ENCODE results near the gene TPGS2. TPM values are rescaled to one million over a fixed set of nuclear protein-coding genes. Genes with fewer than 3 reads are reported as not detected.

The TPGS2 gene
- total and polyA plus RNA-seq, 10 donors: 23.5 to 93.3 (median 37.9) TPM

DNA sequence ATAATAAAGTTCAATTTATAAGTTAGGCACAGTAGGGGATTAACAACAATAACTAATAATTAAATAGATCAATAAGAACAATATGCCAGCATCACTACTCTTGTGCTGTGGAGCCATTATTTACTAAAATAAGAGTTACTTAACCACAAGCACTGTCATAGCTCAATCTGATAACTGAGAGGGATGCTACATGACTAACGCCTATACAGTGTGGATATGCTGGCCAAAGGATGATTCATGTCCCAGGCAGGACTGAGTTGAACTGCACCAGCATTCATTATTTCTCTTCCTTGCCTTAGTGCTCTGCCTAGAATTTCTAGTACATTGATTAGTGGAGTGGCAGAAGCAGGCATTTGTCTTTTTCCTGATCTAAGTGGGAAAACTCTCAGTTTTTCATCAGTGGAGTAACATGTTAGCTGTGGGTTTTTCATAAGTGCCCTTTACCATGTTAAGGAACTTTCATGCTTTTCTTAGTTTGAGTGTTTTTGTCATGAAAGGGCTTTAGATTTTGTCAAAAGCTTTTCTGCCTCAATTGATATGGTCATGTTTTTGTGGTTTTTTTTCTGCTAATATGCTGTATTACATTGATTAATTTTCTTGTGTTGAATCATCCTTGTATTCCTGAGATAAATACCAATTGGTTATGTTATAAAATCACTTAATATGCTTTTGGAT is 21.9 kb upstream of the TPGS2 start:
- Histone ChIP-seq H3K9me3 (peaks cover 0 to 21% (median 12%) of the 10 kb centered on the region in 8 donors), H3K4me3 (no peak overlapping the region), H3K27me3 (replicated peaks in 1 of 7) (no peaks in the 10 kb centered on the region), H3K4me1 (no peaks in the 10 kb centered on the region), H3K36me3 (peaks cover 0 to 36% (median 9%) of the 10 kb centered on the region in 6 donors), H3K27ac (no peak overlapping the region)
- WGBS, 5 donors: 80 to 96% (median 89%) methylated on average over 1 of the region's 1 CpG
- no peak for DNase-seq
- TF ChIP-seq CTCF (IDR thresholded peaks at IDR 0.05 in 8 of 11, conservative IDR thresholded peaks at IDR 0.05 in 3 of 11) (no peak), POLR2A (IDR thresholded peaks at IDR 0.05) (no peak), POLR2AphosphoS5 (IDR thresholded peaks at IDR 0.05) (no peak)
- intact Hi-C loops (cut with DNase I; ENCODE audit: low total_unique reads): no loop called here

- Histone ChIP-seq H3K4me3 (no peak overlapping the region), H3K36me3 (peaks cover 0 to 33% (median 9%) of the 10 kb centered on the region in 6 donors), H3K27ac (no peak overlapping the region), H3K9me3 (peaks cover 0 to 21% (median 12%) of the 10 kb centered on the region in 8 donors), H3K27me3 (replicated peaks in 1 of 7) (no peaks in the 10 kb centered on the region), H3K4me1 (no peaks in the 10 kb centered on the region)
- intact Hi-C loops (cut with DNase I; ENCODE audit: low total_unique reads): no loop called here
- no peak for DNase-seq
- 78 to 96% (median 83%) methylated on average over 2 of the region's 2 CpGs for WGBS, 5 donors
- TF ChIP-seq POLR2AphosphoS5 (IDR thresholded peaks at IDR 0.05) (no peak), CTCF (IDR thresholded peaks at IDR 0.05 in 8 of 11, conservative IDR thresholded peaks at IDR 0.05 in 3 of 11) (no peak), POLR2A (IDR thresholded peaks at IDR 0.05) (no peak)
These were observed 20.6 kb upstream of the TPGS2 start for GRCh38 chr18:36849288-36850006.

- peaks cover 0 to 21% (median 12%) of the 10 kb centered on the region in 8 donors for H3K9me3 ChIP-seq
- WGBS, 5 donors: 91 to 97% (median 96%) methylated on average over 2 of the region's 2 CpGs
- intact Hi-C loops (cut with DNase I; ENCODE audit: low total_unique reads): no loop called here
- TF ChIP-seq POLR2AphosphoS5 (IDR thresholded peaks at IDR 0.05) (no peak), CTCF (IDR thresholded peaks at IDR 0.05 in 8 of 11, conservative IDR thresholded peaks at IDR 0.05 in 3 of 11) (no peak), POLR2A (IDR thresholded peaks at IDR 0.05) (no peak)
- H3K36me3 ChIP-seq: peaks cover 0 to 28% (median 9%) of the 10 kb centered on the region in 6 donors
- DNase-seq: no peak
- no peaks in the 10 kb centered on the region for H3K27me3 ChIP-seq (replicated peaks in 1 of 7)
- H3K27ac ChIP-seq: no peak overlapping the region
- peaks cover 0 to 8% (median 0%) of the 10 kb centered on the region in 6 donors for H3K4me1 ChIP-seq
- no peak overlapping the region for H3K4me3 ChIP-seq
These were observed 19.8 kb upstream of the TPGS2 start for GRCh38 chr18:36848609-36849008.

GRCh38 chr18:36843784-36844183 is 15.0 kb upstream of the TPGS2 start:
- Histone ChIP-seq H3K27me3 (replicated peaks in 1 of 7) (no peaks in the 10 kb centered on the region), H3K4me3 (peak overlapping the region in 2 of 8 donors; percentile 2 to 37), H3K36me3 (peaks cover 0 to 22% (median 2%) of the 10 kb centered on the region in 6 donors), H3K4me1 (peaks cover 0 to 21% (median 0%) of the 10 kb centered on the region in 6 donors), H3K27ac (peak overlapping the region in 2 of 8 donors; percentile 2 to 14), H3K9me3 (peaks cover 0 to 3% (median 0%) of the 10 kb centered on the region in 8 donors)
- intact Hi-C loops (cut with DNase I; ENCODE audit: low total_unique reads): no loop called here
- 70 to 93% (median 80%) methylated on average over 2 of the region's 2 CpGs for WGBS, 5 donors
- TF ChIP-seq POLR2AphosphoS5 (IDR thresholded peaks at IDR 0.05) (no peak), POLR2A (IDR thresholded peaks at IDR 0.05) (no peak), CTCF (IDR thresholded peaks at IDR 0.05 in 8 of 11, conservative IDR thresholded peaks at IDR 0.05 in 3 of 11) (peak in 1 of 11 experiments; percentile 27)
- no peak for DNase-seq
